GM12873 (cell line): ENCODE results near the gene ARHGEF17.

ENCODE experiments used
- TF ChIP-seq, protein P1 (sequence below): IDR thresholded peaks from 2 replicates; pipeline ENCODE4 v1.5.1; 2012; ENCODE audit warnings: low read depth, mild to moderate bottlenecking, moderate library complexity, low read length, control low read depth; ENCODE audit not compliant: insufficient read depth; ENCODE audit errors: missing control alignments

ARHGEF17 gene

DNA sequence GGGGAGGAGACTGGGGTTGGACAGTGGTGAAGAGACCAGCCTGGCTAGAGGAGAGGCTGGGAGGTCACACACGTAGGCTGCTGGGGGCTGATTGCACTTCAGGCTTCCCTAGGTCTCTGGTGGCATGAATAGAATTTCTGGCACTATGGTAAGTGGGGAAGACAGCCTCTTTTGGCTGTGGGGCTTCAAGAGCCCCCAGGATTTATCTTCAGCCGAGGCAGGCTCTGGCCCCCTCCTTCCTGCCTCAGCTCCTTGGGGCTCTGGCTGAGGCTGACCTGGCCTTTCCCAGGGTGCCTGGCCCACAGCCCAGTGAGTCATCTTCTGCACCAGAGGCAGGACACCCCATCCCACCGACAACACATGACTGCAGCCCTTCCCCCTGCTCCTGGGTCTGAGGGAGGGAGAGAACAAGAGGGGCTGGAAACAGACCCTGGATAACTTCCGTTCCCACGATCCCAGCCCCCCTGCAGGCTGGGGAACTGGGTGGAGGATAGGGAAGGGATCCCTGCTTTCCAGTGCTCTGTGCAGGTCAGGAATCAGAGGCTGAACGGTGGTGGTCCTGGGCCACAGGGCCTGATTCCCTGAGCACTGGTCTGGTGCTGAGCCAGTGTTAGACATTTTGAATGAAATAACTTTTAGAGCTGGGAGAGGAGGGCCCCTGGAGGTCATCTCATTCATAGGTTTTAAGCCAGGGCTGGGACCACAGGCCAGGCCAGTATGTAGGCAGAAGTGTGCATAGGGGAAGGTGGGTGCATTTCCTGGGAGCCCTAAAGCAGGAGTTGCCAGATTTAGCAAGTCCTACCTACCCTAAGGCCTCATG, 26.5 kb downstream of the ARHGEF17 start:
- TF ChIP-seq, protein P1, sequence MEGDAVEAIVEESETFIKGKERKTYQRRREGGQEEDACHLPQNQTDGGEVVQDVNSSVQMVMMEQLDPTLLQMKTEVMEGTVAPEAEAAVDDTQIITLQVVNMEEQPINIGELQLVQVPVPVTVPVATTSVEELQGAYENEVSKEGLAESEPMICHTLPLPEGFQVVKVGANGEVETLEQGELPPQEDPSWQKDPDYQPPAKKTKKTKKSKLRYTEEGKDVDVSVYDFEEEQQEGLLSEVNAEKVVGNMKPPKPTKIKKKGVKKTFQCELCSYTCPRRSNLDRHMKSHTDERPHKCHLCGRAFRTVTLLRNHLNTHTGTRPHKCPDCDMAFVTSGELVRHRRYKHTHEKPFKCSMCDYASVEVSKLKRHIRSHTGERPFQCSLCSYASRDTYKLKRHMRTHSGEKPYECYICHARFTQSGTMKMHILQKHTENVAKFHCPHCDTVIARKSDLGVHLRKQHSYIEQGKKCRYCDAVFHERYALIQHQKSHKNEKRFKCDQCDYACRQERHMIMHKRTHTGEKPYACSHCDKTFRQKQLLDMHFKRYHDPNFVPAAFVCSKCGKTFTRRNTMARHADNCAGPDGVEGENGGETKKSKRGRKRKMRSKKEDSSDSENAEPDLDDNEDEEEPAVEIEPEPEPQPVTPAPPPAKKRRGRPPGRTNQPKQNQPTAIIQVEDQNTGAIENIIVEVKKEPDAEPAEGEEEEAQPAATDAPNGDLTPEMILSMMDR = peak; percentile 32

DNA sequence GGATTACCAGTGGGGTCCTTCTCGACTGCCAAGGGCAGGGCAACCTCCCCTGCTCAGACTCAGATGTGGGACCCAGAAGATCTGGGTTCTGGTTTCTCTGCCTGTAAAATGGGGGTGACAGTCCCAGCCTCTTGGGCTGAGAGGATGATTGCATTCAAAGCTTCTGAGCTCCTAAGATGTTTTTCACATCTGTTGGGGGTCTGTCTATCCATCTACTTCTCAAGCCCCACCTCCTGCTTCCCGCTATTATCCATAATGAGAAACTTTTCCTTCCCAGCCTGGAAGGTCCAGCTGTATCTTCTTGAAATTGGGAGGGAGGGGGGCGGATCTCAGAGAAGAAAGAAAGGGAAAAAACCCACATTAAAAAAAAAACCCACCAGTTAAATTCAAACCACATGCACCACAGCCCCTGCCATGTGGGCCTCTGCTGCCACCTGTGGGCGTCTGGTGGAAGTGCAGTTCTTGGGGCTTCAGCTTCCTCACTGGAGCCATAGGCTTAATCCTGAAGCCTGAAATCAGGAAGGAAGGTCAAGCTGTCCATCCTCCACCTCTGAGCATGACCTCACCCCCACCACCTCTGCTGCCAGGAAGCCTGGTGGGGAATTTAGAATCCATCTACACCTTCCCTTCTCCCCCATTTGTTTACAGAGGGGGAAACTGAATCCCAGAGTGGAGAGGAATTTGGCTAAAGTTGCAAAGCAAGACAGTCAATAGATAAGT, 27.3 kb downstream of the ARHGEF17 start:
- TF ChIP-seq, protein P1 = peak; percentile 98

DNA sequence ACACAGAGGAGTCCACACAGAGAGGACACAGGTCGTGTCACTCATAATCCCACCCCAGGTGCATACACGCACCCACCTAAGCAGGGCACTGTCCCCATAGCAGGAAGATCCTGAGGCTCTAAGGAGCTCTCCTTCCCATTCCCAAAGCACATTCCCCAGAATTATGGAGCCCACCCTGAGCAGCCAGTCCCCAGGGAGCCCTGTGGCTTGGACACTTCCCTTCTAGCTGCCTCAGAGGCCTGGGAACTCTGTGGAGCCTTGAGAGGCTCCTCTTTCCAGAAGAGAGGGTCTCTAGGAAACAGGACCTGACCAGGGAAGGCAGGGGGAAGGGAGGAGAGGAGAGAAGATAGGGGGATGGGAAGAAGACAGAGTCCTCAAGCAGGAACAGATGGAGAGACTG, 29.8 kb downstream of the ARHGEF17 start:
- TF ChIP-seq, protein P1 = no peak

DNA sequence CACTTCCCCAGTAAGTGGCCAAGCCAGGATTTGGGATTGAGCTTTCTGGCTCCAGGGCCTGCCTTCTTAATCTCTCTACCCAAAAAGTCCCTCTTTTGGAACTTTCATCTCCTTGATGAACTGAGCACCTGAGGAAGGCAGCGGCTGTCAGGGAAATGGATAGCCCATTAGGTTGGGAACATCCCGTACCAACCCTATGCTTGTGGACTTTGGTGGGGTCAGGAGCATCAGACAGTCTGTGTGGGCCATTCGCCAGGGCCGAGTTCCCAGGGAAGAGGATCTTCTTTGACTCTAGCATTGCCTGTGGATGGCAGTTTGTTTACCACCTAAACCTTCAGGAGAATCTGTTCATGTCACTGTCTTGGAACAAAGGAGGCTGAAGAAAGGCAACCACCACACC, 30.2 kb downstream of the ARHGEF17 start:
- TF ChIP-seq, protein P1 = no peak

DNA sequence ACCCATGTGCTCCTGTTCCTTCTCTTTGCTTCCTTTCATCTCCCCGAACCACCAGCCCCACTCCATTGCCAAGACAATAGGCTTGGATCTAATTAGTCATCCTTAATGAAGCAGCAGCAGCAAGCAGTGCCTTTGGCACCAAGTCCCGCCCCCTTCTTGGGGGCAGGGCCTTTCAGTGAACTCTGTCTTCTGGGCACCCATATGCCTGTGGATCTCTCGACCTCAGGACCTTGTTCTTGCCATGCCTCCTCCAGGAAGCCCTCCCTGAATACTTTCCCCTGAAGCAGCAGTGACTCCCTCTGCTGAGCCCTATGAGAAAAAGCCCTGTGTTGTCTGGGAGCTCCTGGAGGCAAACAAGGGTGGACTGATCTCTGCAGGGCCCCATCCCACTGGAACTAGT, 32.1 kb downstream of the ARHGEF17 start:
- TF ChIP-seq, protein P1 = no peak

DNA sequence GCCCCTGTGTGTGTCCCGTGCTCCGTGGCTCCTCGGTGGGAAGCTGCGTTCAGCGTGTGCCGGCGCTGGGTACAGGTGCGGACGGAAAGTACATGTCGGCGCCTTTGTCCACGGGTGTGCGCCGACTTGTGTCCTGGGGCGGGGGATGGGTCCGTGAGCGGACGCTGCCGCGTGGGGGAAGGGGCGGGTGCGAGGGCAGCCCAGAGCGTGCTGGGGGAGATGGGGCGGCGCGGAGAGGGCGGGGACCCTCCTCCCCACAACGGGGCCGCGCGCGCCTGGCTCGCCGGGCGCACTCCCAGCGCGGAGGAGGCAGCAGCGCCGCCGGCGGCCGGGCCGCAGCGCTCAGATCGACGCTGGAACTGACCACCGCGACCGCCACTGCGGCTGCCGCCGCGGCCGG, 34.6 kb downstream of the ARHGEF17 start:
- TF ChIP-seq, protein P1 = no peak

DNA sequence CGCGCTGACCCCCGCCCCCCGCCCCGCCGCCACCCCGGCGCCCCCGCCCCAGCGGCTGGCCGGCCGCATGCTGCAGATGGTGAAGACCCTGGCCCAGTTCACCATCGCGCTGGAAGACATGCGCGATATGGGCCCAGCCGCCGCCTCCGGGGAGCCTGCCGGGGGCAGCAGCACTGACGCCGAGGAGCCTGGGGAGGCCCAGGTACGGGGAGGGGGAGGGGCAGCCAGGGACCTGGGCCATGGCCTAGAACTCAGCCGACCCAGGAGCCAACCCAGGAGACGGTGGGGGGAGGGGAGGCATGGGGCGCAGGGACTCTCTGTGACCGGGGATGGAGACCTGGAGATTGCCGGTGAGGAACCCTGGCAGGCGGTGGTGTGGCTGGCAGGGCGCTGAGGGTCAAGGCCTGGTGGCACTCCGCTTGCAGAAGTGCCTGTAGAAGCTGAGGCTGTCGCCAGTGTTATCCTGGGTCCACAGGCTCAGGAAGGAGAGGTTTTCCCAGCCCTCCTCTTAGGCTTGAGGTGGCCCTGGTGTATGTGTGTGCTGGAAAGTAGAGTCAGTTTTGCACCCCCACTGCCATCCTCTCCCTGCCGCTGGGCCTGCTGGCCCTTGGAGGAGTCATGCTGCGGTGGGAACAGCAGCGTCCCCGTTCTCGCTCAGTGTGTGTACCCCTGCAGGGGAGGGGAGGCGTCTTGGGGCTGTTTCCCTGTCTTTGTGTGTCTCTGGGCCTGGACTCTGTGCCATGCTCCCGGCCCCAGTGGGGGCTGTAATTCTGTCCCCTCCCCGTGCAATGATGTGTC, 35.2 kb downstream of the ARHGEF17 start:
- TF ChIP-seq, protein P1 = no peak
